ENCODE measurements around the gene ZBTB48.

DNA sequence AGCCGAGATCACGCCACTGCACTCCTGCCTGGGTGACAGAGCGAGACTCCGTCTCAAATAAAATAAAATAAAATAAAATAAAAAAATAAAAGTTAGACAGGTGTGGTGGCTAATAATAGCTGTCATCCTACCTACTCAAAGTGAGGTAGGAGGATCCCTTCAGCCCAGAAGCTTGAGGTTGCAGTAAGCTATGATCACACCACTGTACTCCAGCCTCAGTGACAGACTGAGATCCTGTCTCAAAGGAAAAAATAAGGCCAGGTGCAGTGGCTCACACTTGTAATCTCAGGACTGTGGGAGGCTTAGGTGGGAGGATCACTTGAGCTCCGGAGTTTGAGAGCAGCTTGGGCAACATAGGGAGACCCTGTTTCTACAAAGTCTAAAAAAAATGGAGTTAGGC is 43.5 kb upstream of the ZBTB48 start:
- no peak for TF ChIP-seq POLR2AphosphoS5 (IDR thresholded peaks at IDR 0.05; ENCODE audit: borderline replicate concordance, low read depth, low read length)
- TF ChIP-seq EZH2 (IDR thresholded peaks at IDR 0.05): no peak
- no peak for TF ChIP-seq FOXP2 (optimal IDR thresholded peaks at IDR 0.05; ENCODE audit: control extremely low read depth, extremely low read length, insufficient read depth)
